ENCODE data around the gene ATP5MG.

DNA sequence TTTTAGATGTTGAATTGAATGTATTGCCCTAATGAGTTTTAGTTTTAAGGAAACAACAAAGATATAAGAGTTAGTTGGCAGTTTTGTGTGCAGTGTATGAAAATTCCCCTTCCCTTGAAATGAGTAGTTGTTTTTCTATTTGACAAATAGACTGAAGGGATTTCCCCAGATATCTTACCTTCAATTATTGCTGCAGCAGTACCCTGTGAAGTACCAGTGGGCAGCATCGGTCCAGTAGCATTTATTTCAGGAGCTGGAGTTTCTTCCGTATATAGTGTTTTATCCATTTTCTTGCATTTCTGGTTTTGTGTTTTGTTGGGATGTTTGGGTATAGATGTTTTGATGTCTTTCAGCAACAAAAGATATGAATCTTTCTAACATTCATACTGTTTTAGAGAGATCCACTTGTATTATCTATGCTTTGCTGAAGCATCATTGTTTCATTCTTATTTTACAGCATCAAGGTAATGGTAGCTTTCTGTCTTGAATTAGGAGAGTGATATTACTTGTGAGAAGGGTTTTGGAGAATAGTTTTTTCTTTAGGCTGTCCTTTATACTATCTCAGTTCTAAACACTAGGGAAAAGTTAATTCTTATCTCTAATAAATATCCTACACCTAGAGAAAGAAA is 42.3 kb downstream of the ATP5MG start:
- TF ChIP-seq TAF1 (IDR thresholded peaks at IDR 0.05; ENCODE audit: low read depth, low read length) = no peak
- TF ChIP-seq GABPA (IDR thresholded peaks at IDR 0.05; ENCODE audit: borderline replicate concordance, insufficient read depth, low read length) = no peak
- TF ChIP-seq, protein P1, sequence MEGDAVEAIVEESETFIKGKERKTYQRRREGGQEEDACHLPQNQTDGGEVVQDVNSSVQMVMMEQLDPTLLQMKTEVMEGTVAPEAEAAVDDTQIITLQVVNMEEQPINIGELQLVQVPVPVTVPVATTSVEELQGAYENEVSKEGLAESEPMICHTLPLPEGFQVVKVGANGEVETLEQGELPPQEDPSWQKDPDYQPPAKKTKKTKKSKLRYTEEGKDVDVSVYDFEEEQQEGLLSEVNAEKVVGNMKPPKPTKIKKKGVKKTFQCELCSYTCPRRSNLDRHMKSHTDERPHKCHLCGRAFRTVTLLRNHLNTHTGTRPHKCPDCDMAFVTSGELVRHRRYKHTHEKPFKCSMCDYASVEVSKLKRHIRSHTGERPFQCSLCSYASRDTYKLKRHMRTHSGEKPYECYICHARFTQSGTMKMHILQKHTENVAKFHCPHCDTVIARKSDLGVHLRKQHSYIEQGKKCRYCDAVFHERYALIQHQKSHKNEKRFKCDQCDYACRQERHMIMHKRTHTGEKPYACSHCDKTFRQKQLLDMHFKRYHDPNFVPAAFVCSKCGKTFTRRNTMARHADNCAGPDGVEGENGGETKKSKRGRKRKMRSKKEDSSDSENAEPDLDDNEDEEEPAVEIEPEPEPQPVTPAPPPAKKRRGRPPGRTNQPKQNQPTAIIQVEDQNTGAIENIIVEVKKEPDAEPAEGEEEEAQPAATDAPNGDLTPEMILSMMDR (IDR thresholded peaks at IDR 0.05; ENCODE audit: control extremely low read depth in 1 of 3, insufficient read depth in 1 of 3, low read depth in 1 of 3, low read length in 3 of 3) = no peak
- TF ChIP-seq SIN3A (conservative IDR thresholded peaks at IDR 0.05 in 1 of 2, IDR thresholded peaks at IDR 0.05 in 1 of 2; ENCODE audit: low read depth in 1 of 2, low read length in 2 of 2) = no peak
- TF ChIP-seq, protein P2, sequence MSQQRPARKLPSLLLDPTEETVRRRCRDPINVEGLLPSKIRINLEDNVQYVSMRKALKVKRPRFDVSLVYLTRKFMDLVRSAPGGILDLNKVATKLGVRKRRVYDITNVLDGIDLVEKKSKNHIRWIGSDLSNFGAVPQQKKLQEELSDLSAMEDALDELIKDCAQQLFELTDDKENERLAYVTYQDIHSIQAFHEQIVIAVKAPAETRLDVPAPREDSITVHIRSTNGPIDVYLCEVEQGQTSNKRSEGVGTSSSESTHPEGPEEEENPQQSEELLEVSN (IDR thresholded peaks at IDR 0.05) = no peak
- no peak for TF ChIP-seq EZH2 (IDR thresholded peaks at IDR 0.05; ENCODE audit: low read depth, low read length, severe bottlenecking)
